ENCODE measurements around the gene VIPR2. TPM values are rescaled to one million over a fixed set of nuclear protein-coding genes. Genes with fewer than 3 reads are reported as not detected.

Gene VIPR2
- total RNA-seq, 3 donors from 2014 or later: 0.48 to 14.0 (median 4.6) TPM

- peak in 1 of 2 donors; percentile 4 for DNase-seq (ENCODE audit: low spot score in 2 of 2)
- no peaks in the 10 kb centered on the region for H3K36me3 ChIP-seq
- H3K27me3 ChIP-seq: no peaks in the 10 kb centered on the region
- TF ChIP-seq CTCF (IDR thresholded peaks at IDR 0.05) (no peak), POLR2A (IDR thresholded peaks at IDR 0.05) (no peak), POLR2AphosphoS5 (IDR thresholded peaks at IDR 0.05) (no peak)
- intact Hi-C loops (cut with DNase I; ENCODE audit: low total_unique reads): no loop called here
- no peaks in the 10 kb centered on the region for H3K4me1 ChIP-seq
- H3K4me3 ChIP-seq: no peak overlapping the region
- H3K9me3 ChIP-seq: no peaks in the 10 kb centered on the region
- H3K27ac ChIP-seq: no peak overlapping the region
Observed at GRCh38 chr7:159156436-159157245, 12.0 kb upstream of the VIPR2 start.

GRCh38 chr7:159155410-159155809 is 10.7 kb upstream of the VIPR2 start:
- Histone ChIP-seq H3K36me3 (no peaks in the 10 kb centered on the region), H3K27me3 (no peaks in the 10 kb centered on the region), H3K4me1 (no peaks in the 10 kb centered on the region), H3K27ac (no peak overlapping the region), H3K4me3 (no peak overlapping the region), H3K9me3 (no peaks in the 10 kb centered on the region)
- no peak for DNase-seq (ENCODE audit: low spot score in 2 of 2)
- TF ChIP-seq POLR2AphosphoS5 (IDR thresholded peaks at IDR 0.05): no peak
- TF ChIP-seq POLR2A (IDR thresholded peaks at IDR 0.05): no peak
- no peak for TF ChIP-seq CTCF (IDR thresholded peaks at IDR 0.05)
- intact Hi-C loops (cut with DNase I; ENCODE audit: low total_unique reads): no loop called here

GRCh38 chr7:159154243-159154642 is 9.6 kb upstream of the VIPR2 start:
- no peak for TF ChIP-seq POLR2A (IDR thresholded peaks at IDR 0.05)
- TF ChIP-seq CTCF (IDR thresholded peaks at IDR 0.05): no peak
- no peak for TF ChIP-seq POLR2AphosphoS5 (IDR thresholded peaks at IDR 0.05)
- H3K36me3 ChIP-seq: no peaks in the 10 kb centered on the region
- no peak overlapping the region for H3K27ac ChIP-seq
- no peaks in the 10 kb centered on the region for H3K4me1 ChIP-seq
- intact Hi-C loops (cut with DNase I; ENCODE audit: low total_unique reads): no loop called here
- H3K4me3 ChIP-seq: no peak overlapping the region
- DNase-seq (ENCODE audit: low spot score in 2 of 2): no peak
- H3K9me3 ChIP-seq: no peaks in the 10 kb centered on the region
- H3K27me3 ChIP-seq: no peaks in the 10 kb centered on the region

GRCh38 chr7:159153511-159153910 is 8.8 kb upstream of the VIPR2 start:
- TF ChIP-seq CTCF (IDR thresholded peaks at IDR 0.05) (no peak), POLR2A (IDR thresholded peaks at IDR 0.05) (no peak), POLR2AphosphoS5 (IDR thresholded peaks at IDR 0.05) (no peak)
- intact Hi-C loops (cut with DNase I; ENCODE audit: low total_unique reads): no loop called here
- no peak for DNase-seq (ENCODE audit: low spot score in 2 of 2)
- Histone ChIP-seq H3K27ac (no peak overlapping the region), H3K9me3 (no peaks in the 10 kb centered on the region), H3K36me3 (no peaks in the 10 kb centered on the region), H3K4me3 (no peak overlapping the region), H3K4me1 (no peaks in the 10 kb centered on the region), H3K27me3 (no peaks in the 10 kb centered on the region)

- Histone ChIP-seq H3K4me3 (no peak overlapping the region), H3K36me3 (no peaks in the 10 kb centered on the region), H3K9me3 (no peaks in the 10 kb centered on the region), H3K4me1 (no peaks in the 10 kb centered on the region), H3K27ac (no peak overlapping the region), H3K27me3 (no peaks in the 10 kb centered on the region)
- TF ChIP-seq CTCF (IDR thresholded peaks at IDR 0.05) (no peak), POLR2AphosphoS5 (IDR thresholded peaks at IDR 0.05) (no peak), POLR2A (IDR thresholded peaks at IDR 0.05) (no peak)
- no peak for DNase-seq (ENCODE audit: low spot score in 2 of 2)
- intact Hi-C loops (cut with DNase I; ENCODE audit: low total_unique reads): no loop called here
Observed at GRCh38 chr7:159152816-159153215, 8.1 kb upstream of the VIPR2 start.
